Measurements from ENCODE around the gene ZNF879. TPM values are rescaled to one million over a fixed set of nuclear protein-coding genes. Genes with fewer than 3 reads are reported as not detected.

Gene ZNF879
- total and polyA plus RNA-seq, 2 of the 13 experiments (the other 11 are each of a cell fraction or from before 2014, with no cell fraction given) = 0.83 to 2.8 TPM

- 0 out of 2 replicates have a peak, but pooled peaks have one; percentile 31 for TF ChIP-seq ZNF446 (CRISPR knock-in tag; IDR thresholded peaks at IDR 0.05)
- TF ChIP-seq NFE2L2 (IDR thresholded peaks at IDR 0.05; ENCODE audit: low read length) = no peak
- TF ChIP-seq, protein P1, sequence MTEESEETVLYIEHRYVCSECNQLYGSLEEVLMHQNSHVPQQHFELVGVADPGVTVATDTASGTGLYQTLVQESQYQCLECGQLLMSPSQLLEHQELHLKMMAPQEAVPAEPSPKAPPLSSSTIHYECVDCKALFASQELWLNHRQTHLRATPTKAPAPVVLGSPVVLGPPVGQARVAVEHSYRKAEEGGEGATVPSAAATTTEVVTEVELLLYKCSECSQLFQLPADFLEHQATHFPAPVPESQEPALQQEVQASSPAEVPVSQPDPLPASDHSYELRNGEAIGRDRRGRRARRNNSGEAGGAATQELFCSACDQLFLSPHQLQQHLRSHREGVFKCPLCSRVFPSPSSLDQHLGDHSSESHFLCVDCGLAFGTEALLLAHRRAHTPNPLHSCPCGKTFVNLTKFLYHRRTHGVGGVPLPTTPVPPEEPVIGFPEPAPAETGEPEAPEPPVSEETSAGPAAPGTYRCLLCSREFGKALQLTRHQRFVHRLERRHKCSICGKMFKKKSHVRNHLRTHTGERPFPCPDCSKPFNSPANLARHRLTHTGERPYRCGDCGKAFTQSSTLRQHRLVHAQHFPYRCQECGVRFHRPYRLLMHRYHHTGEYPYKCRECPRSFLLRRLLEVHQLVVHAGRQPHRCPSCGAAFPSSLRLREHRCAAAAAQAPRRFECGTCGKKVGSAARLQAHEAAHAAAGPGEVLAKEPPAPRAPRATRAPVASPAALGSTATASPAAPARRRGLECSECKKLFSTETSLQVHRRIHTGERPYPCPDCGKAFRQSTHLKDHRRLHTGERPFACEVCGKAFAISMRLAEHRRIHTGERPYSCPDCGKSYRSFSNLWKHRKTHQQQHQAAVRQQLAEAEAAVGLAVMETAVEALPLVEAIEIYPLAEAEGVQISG (CRISPR knock-in tag; IDR thresholded peaks at IDR 0.05) = peak; percentile 80
- TF ChIP-seq MLLT10 (CRISPR knock-in tag; IDR thresholded peaks at IDR 0.05) = no peak
- TF ChIP-seq BRCA1 (CRISPR knock-in tag; IDR thresholded peaks at IDR 0.05) = peak; percentile 19; the same call in 1 of the 2 replicates
- TF ChIP-seq, protein P2, sequence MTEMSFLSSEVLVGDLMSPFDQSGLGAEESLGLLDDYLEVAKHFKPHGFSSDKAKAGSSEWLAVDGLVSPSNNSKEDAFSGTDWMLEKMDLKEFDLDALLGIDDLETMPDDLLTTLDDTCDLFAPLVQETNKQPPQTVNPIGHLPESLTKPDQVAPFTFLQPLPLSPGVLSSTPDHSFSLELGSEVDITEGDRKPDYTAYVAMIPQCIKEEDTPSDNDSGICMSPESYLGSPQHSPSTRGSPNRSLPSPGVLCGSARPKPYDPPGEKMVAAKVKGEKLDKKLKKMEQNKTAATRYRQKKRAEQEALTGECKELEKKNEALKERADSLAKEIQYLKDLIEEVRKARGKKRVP (CRISPR knock-in tag; IDR thresholded peaks at IDR 0.05) = no peak
- no peak for TF ChIP-seq SMC3 (IDR thresholded peaks at IDR 0.05; ENCODE audit: low read length)
- TF ChIP-seq RBM39 (IDR thresholded peaks at IDR 0.05; ENCODE audit: low read depth, low read length, poor library complexity, severe bottlenecking) = no peak
- no peak for TF ChIP-seq HNRNPH1 (optimal IDR thresholded peaks at IDR 0.05; ENCODE audit: low read depth, low read length)
- TF ChIP-seq TFDP2 (CRISPR knock-in tag; IDR thresholded peaks at IDR 0.05) = peak; percentile 13; the same call in 1 of the 2 replicates
- peak; percentile 47; the same call in 1 of the 2 replicates for TF ChIP-seq ZNF34 (CRISPR knock-in tag; IDR thresholded peaks at IDR 0.05; ENCODE audit: borderline replicate concordance)
- TF ChIP-seq ERF (CRISPR knock-in tag; IDR thresholded peaks at IDR 0.05) = no peak
- peak; percentile 41; the same call in 1 of the 2 replicates for TF ChIP-seq ZGPAT (CRISPR knock-in tag; IDR thresholded peaks at IDR 0.05)
- no peak for TF ChIP-seq ATF1 (CRISPR knock-in tag; IDR thresholded peaks at IDR 0.05)
- no peak for TF ChIP-seq TRAFD1 (CRISPR knock-in tag; IDR thresholded peaks at IDR 0.05; ENCODE audit: borderline replicate concordance)
- TF ChIP-seq ZNF605 (CRISPR knock-in tag; IDR thresholded peaks at IDR 0.05) = no peak
- no peak for TF ChIP-seq PTBP1 (IDR thresholded peaks at IDR 0.05; ENCODE audit: low read depth, low read length, poor library complexity, severe bottlenecking)
- no peak for TF ChIP-seq SRF (IDR thresholded peaks at IDR 0.05; ENCODE audit: low read depth, low read length)
- no peak for TF ChIP-seq ESRRA (CRISPR knock-in tag; IDR thresholded peaks at IDR 0.05; ENCODE audit: low read depth)
Observed at GRCh38 chr5:179023528-179024189, at the start of gene ZNF879 (continued).
